ENCODE results near the gene EIF3CL.
"Not testable (repeated sequence)": the region's sequence is repeated elsewhere in the genome, so short reads cannot be mapped to it uniquely, and the experiment has no call there.

The EIF3CL gene

DNA sequence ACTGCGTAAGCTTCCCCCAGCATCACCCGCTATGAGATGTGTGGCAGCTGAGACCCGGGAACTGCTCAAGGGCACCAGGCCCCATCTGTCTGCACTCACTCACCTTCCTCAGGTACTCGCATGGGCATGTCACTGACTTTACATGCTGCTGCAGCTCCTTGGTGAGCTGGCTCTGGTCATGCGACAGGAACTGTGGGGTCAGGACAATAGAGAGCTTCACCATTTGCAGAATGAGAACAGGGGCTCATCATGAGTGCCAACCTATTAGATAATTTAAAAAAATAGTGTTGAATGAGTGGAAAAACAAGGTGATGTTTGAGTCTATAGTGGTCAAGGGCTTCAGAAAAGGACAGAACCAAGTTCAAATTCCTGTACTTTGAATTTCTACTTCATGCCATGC is 41.0 kb downstream of the EIF3CL start:
- FAIRE-seq: not testable (repeated sequence)

DNA sequence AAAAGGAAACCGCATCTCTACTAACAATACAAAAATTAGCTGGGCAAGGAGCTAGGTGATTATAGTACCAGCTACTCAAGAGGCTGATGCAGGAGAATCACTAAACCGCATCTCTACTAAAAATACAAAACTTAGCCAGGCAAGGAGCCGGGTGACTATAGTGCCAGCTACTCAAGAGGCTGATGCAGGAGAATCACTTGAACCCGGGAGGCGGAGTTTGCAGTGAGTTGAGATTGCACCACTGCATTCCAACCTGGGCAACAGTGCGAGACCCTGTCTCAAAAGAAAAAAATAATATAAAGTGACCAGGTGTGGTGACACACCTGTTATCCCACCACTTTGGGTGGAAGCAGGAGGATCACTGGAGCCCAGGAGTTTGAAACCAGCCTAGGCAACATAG is 65.4 kb downstream of the EIF3CL start:
- not testable (repeated sequence) for FAIRE-seq

DNA sequence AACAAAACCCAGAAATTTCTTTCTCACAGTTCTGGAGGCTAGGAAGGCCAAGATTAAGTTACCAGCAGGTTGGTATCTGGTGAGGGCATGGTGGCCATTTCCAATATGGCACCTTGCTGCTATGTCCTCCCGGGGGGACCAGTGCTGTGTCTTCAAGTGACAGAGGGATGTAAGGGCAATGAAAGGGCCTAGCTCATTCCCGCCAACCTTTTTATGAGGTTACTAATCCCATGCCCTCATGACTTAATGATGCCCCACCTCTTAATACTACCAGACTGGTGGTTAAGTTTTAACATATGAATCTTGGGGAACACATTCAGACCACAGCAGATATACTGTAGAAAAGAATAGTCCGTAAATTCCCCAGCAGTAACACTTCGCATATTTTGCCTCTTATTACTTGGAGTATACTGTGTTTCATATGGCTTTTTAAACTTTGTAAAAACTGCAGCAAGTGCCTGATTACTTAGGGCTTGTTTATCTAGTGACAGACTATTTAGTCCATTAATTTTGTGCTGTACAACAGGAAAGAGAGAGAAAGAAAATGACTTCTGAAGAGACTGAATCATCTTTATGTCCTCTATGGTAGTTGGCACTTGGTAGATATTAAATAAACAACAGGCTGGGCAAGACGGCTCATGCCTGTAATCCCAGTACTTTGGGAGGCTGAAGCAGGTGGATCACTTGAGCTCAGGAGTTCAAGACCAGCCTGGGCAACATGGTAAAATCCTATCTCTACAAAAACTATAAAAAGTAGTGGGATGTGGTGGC is 66.5 kb downstream of the EIF3CL start:
- FAIRE-seq: not testable (repeated sequence)

DNA sequence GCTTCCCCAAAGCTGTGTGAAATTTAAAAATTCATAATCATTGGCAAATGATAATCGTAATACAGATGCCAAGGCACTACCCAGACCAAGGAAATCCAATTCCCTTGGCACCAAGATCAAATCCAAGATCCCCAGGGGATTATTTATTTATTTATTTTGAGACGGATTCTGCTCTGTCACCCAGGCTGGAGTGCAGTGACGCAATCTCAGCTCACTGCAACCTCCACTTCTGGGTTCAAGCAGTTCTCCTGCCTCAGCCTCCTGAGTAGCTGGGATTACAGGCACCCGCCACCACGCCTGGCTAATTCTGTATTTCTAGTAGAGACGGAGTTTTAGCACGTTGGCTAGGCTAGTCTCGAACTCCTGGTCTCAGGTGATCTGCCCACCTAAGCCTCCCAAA is 68.0 kb downstream of the EIF3CL start:
- FAIRE-seq: not testable (repeated sequence)

DNA sequence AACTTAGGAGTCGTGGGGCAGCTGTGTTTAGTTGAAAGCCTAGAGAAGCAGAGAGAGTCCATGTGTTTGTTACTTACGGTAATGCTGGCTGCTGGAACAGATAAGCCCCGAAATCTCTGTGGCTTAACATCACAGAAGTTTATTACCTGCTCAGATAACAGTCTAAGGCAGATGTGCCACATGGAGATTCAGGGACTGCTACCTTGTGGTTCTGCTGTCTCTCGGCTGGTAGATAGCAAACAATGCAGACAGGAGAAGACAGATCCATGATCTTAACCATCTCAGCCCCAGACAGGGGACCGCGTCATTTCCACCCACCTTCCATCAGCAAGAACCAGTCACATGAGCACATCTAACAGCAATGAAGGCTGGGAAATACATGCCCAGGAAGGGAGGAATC is 71.0 kb downstream of the EIF3CL start:
- not testable (repeated sequence) for FAIRE-seq

DNA sequence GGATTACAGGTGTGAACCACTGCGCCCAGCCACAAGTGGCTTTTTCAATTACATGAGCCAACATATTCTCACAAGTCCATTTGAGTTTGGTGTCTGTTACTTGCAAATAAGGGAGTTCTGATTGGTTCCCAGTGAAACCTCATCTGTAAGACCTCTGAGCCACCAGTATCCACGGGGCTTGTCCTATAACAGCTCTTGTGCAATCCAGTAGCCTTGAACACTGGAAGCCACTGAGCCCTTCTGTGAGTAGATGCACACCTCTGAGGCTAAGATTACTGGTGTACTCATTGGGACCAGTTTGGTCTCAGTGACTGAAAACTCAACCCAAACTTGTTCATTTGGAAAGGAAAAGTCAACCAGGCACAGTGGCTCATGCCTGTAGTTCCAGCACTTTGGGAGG is 72.7 kb downstream of the EIF3CL start:
- not testable (repeated sequence) for FAIRE-seq

DNA sequence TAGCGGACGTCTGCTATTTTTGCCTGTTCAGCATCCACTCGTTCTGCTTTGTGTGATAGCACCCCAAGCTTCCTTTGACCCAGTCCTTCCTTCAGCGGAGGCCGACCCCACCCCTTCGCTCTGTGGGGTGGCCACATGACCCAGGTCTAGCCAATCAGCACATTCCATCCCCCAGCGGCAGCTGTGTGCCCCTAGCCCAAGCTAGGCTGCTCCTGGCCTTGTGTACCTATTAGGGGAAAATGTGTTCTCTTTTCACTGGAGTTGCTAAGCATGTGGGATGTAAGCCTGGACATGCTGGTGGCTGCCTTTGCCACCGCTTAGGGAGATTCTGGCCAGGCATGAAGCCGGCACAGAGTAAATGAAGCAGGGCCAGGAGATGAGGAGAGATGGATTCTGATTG is 73.4 kb downstream of the EIF3CL start:
- not testable (repeated sequence) for FAIRE-seq

Measured in TTC549 (cell line).